Endothelial cell of umbilical vein (primary cell): ENCODE measurements around the gene FGFR3. TPM values are rescaled to one million over a fixed set of nuclear protein-coding genes. Genes with fewer than 3 reads are reported as not detected.

Experiments
- BruUV-seq: library from RNA; stranded (reverse); fragments of 400-500 nt; replicated peaks from 2 replicates; lab custom pipeline; 2021; lab: Mats Ljungman, UMichigan
- CTCF ChIA-PET: fragments of 300-600, 350-600 bp; sonication (Branson Sonifier 250); formaldehyde crosslinking; loops from one replicate; lab custom pipeline; 2021; ENCODE audit warnings: antibody characterized with exemption, inconsistent platforms; lab: Charles Lee
- POLR2A ChIA-PET: fragments of 300-600, 350-600 bp; sonication (Branson Sonifier 250); formaldehyde crosslinking; loops from one replicate; lab custom pipeline; 2021; ENCODE audit warnings: antibody characterized with exemption, inconsistent platforms; lab: Charles Lee
- DNase-seq: peaks from one replicate; pipeline ENCODE4 v3.0.0-alpha.2; 2011; ENCODE audit warnings: low read depth, low spot score
- FAIRE-seq: peaks from 2 replicates; lab custom pipeline; 2011; peaks lifted over from hg19 to GRCh38; lab: Jason Lieb, UNC
- H2AFZ ChIP-seq: 2 replicates; pipeline ENCODE4 v1.6.0; 2012; ENCODE audit warnings: low read depth, low read length, control low read depth, inconsistent platforms
- H3K27ac ChIP-seq: 2 replicates; pipeline ENCODE4 v1.5.1; 2011; ENCODE audit warnings: low read depth, mild to moderate bottlenecking, control low read depth, low read length, moderate library complexity; ENCODE audit not compliant: insufficient read depth
- H3K27me3 ChIP-seq, 2 experiments: 2 replicates each; pipeline versions ENCODE4 v1.6.0 to v1.6.1; 2011; ENCODE audit warnings: low read length in 2 of 2, mixed read lengths in 1 of 2; ENCODE audit not compliant: control insufficient read depth in 2 of 2, insufficient read depth in 2 of 2
- H3K36me3 ChIP-seq, 2 experiments: 2 replicates in 1 of 2; 3 replicates in 1 of 2; pipeline ENCODE4 v1.5.1; 2011; ENCODE audit warnings: low read length in 2 of 2, mild to moderate bottlenecking in 1 of 2, moderate library complexity in 1 of 2; ENCODE audit not compliant: control insufficient read depth in 2 of 2, insufficient read depth in 2 of 2; ENCODE audit errors: extremely low read depth in 1 of 2
- H3K4me1 ChIP-seq: 3 replicates; pipeline ENCODE4 v1.5.1; 2011; ENCODE audit warnings: mild to moderate bottlenecking, low read length; ENCODE audit not compliant: control insufficient read depth, insufficient read depth; ENCODE audit errors: extremely low read depth
- H3K4me2 ChIP-seq: 2 replicates; pipeline ENCODE4 v1.6.1; 2011; ENCODE audit warnings: low read length, control low read depth, mixed read lengths; ENCODE audit not compliant: insufficient read depth
- H3K4me3 ChIP-seq, 3 experiments: fragments of 200-600 bp in 1 of 3; sonication (generic), shearing (Covaris generic) in 1 of 3; replicated peaks in 1 of 3; 2 replicates each; pipeline ENCODE4 v1.5.1; 2011 to 2016; ENCODE audit warnings: control low read depth in 3 of 3, low read length in 3 of 3, mild to moderate bottlenecking in 2 of 3, inconsistent platforms in 1 of 3, low read depth in 1 of 3, moderate library complexity in 1 of 3; ENCODE audit not compliant: insufficient read depth in 1 of 3
- H3K79me2 ChIP-seq: 2 replicates; pipeline ENCODE4 v1.6.0; 2012; ENCODE audit warnings: low read length, inconsistent platforms; ENCODE audit not compliant: control insufficient read depth, insufficient read depth
- H3K9ac ChIP-seq: replicated peaks from 2 replicates; pipeline ENCODE3; 2011; ENCODE audit warnings: low read length, control low read depth; ENCODE audit not compliant: insufficient read depth; ENCODE audit errors: extremely low read depth
- H3K9me1 ChIP-seq: replicated peaks from 3 replicates; pipeline ENCODE4 v1.6.0; 2011; ENCODE audit warnings: mild to moderate bottlenecking, low read length; ENCODE audit not compliant: control insufficient read depth, insufficient read depth; ENCODE audit errors: extremely low read depth
- H3K9me3 ChIP-seq: replicated peaks from 2 replicates; pipeline ENCODE4 v1.5.1; 2012; ENCODE audit warnings: low read length, inconsistent platforms; ENCODE audit not compliant: control insufficient read depth, insufficient read depth
- H4K20me1 ChIP-seq: replicated peaks from 2 replicates; pipeline ENCODE3; 2011; ENCODE audit warnings: mild to moderate bottlenecking, low read length; ENCODE audit not compliant: control insufficient read depth, insufficient read depth; ENCODE audit errors: extremely low read depth
- CTCF ChIP-seq, 2 donors: IDR thresholded peaks; 1 replicate in 1 of 2; 2 replicates in 1 of 2; pipeline ENCODE4 v1.5.1; 2011; ENCODE audit warnings: low read length in 2 of 2, mild to moderate bottlenecking in 2 of 2, moderate library complexity in 2 of 2, control low read depth in 1 of 2, inconsistent platforms in 1 of 2, low read depth in 1 of 2; ENCODE audit not compliant: insufficient read depth in 1 of 2; ENCODE audit errors: extremely low read depth in 1 of 2
- EZH2 ChIP-seq: IDR thresholded peaks from 2 replicates; pipeline ENCODE4 v1.6.1; 2012; ENCODE audit warnings: borderline replicate concordance, low read depth, mild to moderate bottlenecking, moderate library complexity, low read length, inconsistent platforms; ENCODE audit not compliant: severe bottlenecking
- FOS ChIP-seq: IDR thresholded peaks from 2 replicates; pipeline ENCODE4 v1.6.1; 2011; ENCODE audit warnings: mild to moderate bottlenecking, low read length, moderate library complexity, borderline replicate concordance; ENCODE audit not compliant: insufficient read depth
- GATA2 ChIP-seq: IDR thresholded peaks from 2 replicates; pipeline ENCODE4 v1.7.0; 2011; ENCODE audit warnings: low read depth, mild to moderate bottlenecking, moderate library complexity, mixed read lengths, low read length; ENCODE audit not compliant: insufficient read length, insufficient read depth
- JUN ChIP-seq: IDR thresholded peaks from 2 replicates; pipeline ENCODE4 v1.6.1; 2011; ENCODE audit warnings: borderline replicate concordance, low read depth; ENCODE audit not compliant: insufficient read length, insufficient read depth
- MAX ChIP-seq: IDR thresholded peaks from 2 replicates; pipeline ENCODE4 v1.6.1; 2011; ENCODE audit not compliant: insufficient read depth, insufficient read length
- MYC ChIP-seq: IDR thresholded peaks from one replicate; pipeline ENCODE4 v1.6.1; 2011; ENCODE audit warnings: mild to moderate bottlenecking, low read depth, low read length
- POLR2A ChIP-seq: IDR thresholded peaks from 2 replicates; pipeline ENCODE4 v1.6.1; 2012; ENCODE audit warnings: low read depth, mild to moderate bottlenecking, control low read depth, low read length
- POLR2AphosphoS5 ChIP-seq: IDR thresholded peaks from 2 replicates; pipeline ENCODE4 v1.6.1; 2012; ENCODE audit warnings: low read depth, mild to moderate bottlenecking, control low read depth, low read length, moderate library complexity; ENCODE audit not compliant: insufficient read depth
- dilution Hi-C: fragments of 300-500 bp; cut with MboI; formaldehyde crosslinking; loops from one replicate; pipeline ENCODE4 v1.15.0; 2019; ENCODE audit warnings: low sequenced_read_pairs; ENCODE audit not compliant: extremely low pct_ligation_motif_present
- intact Hi-C: fragments of 100-400 bp; cut with micrococcal nuclease; formaldehyde crosslinking; loops from one replicate; pipeline ENCODE4 v1.10.0; 2022
- polyA plus RNA-seq, 4 experiments: library from polyadenylated mRNA; depleted of rRNA in 3 of 4; stranded (reverse) in 3 of 4; unstranded in 1 of 4; fragments of >200 nt; gene quantifications; 2 replicates each; pipeline versions ENCODE4 v1.2.1 to v1.2.3, GENCODE V29; 2011 to 2012; ENCODE audit warnings: missing spikeins in 1 of 4
- total RNA-seq: library from RNA; stranded (reverse); gene quantifications from 2 replicates; pipeline ENCODE4 v1.2.3, GENCODE V29; 2021

FGFR3 gene
- total and polyA plus RNA-seq, 2 donors (not counting 3 experiments of a cell fraction or from before 2014, with no cell fraction given) = 0.73 to 1.2 TPM

- H3K4me3 ChIP-seq = no peak overlapping the region
- CTCF ChIA-PET = interaction anchor here (1.0 to 9.5 kb wide), 3 partner anchors 55 to 114 kb away, joined by 3 to 198 read pairs (median 10); no protein-coding TSS in a partner anchor
- H3K9me3 ChIP-seq = no peaks in the 10 kb centered on the region
- intact Hi-C loops (no loop called here), dilution Hi-C loops (no loop called here)
- POLR2A ChIA-PET = no interaction called here
- FAIRE-seq (no peak), DNase-seq (no peak)
- H3K9me1 ChIP-seq = no peaks in the 10 kb centered on the region
- no peak overlapping the region for H2AFZ ChIP-seq
- no peak for TF ChIP-seq FOS
- TF ChIP-seq POLR2A = no peak
- no peak for TF ChIP-seq CTCF (IDR thresholded peaks at IDR 0.05; ENCODE audit: extremely low read depth in 1 of 2, insufficient read depth in 1 of 2, low read depth in 1 of 2, low read length in 2 of 2)
- no peak for TF ChIP-seq POLR2AphosphoS5
- no peak for TF ChIP-seq MAX
- no peak for TF ChIP-seq EZH2
- no peak for TF ChIP-seq MYC
- no peak for TF ChIP-seq GATA2
- no peak for TF ChIP-seq JUN
- no peaks in the 10 kb centered on the region for H3K79me2 ChIP-seq
- no TSS peak for BruUV-seq
- H3K4me2 ChIP-seq = no peak overlapping the region
- H3K4me1 ChIP-seq = no peaks in the 10 kb centered on the region
- no peak overlapping the region for H3K9ac ChIP-seq
- no peaks in the 10 kb centered on the region for H3K27me3 ChIP-seq
- H3K36me3 ChIP-seq = no peaks in the 10 kb centered on the region
- H4K20me1 ChIP-seq = no peaks in the 10 kb centered on the region
- no peak overlapping the region for H3K27ac ChIP-seq
These were observed 14.3 kb downstream of the FGFR3 start for GRCh38 chr4:1807332-1807777.
